HFFc6 (cell line): Measurements from ENCODE around the gene PAPPA2. TPM values are rescaled to one million over a fixed set of nuclear protein-coding genes. Genes with fewer than 3 reads are reported as not detected.

Experiments
- DNase-seq: peaks from one replicate; pipeline ENCODE4 v3.0.0-alpha.2; 2018
- H3K27ac Mint-ChIP-seq: 2 replicates; pipeline ENCODE4 v1.8.0; 2020; ENCODE audit warnings: mild to moderate bottlenecking, mixed read lengths
- H3K27me3 Mint-ChIP-seq: 2 replicates; pipeline ENCODE4 v1.8.0; 2021; ENCODE audit warnings: mild to moderate bottlenecking, moderate library complexity, mixed read lengths; ENCODE audit not compliant: insufficient read depth
- H3K36me3 Mint-ChIP-seq: 2 replicates; pipeline ENCODE4 v1.8.0; 2021; ENCODE audit warnings: low read depth, mixed read lengths
- H3K4me1 Mint-ChIP-seq: 2 replicates; pipeline ENCODE4 v1.8.0; 2020; ENCODE audit warnings: low read depth, mixed read lengths
- H3K4me3 Mint-ChIP-seq: 2 replicates; pipeline ENCODE4 v1.8.0; 2020; ENCODE audit warnings: mild to moderate bottlenecking, moderate library complexity, mixed read lengths
- H3K9me3 Mint-ChIP-seq: 2 replicates; pipeline ENCODE4 v1.8.0; 2020; ENCODE audit warnings: mild to moderate bottlenecking, mixed read lengths
- total RNA-seq, 6 experiments: library from RNA; stranded (reverse); fragmentation: NEBNext Ultra II Directional; extraction: Animal tissue kit (Norgen Biotek cat#: 25700); gene quantifications; 2 replicates in 1 of 6; 3 replicates in 5 of 6; pipeline ENCODE4 v1.2.3, GENCODE V29; 2021
- TF ChIP-seq, protein P1 (sequence below): fragments of 200-600 bp; sonication (generic); IDR thresholded peaks from 2 replicates; pipeline ENCODE4 v1.5.0; 2021; ENCODE audit warnings: antibody characterized with exemption, mild to moderate bottlenecking

Gene PAPPA2
- total RNA-seq, 6 experiments from 2014 or later: 0.16 to 1.1 (median 0.42) TPM

DNA sequence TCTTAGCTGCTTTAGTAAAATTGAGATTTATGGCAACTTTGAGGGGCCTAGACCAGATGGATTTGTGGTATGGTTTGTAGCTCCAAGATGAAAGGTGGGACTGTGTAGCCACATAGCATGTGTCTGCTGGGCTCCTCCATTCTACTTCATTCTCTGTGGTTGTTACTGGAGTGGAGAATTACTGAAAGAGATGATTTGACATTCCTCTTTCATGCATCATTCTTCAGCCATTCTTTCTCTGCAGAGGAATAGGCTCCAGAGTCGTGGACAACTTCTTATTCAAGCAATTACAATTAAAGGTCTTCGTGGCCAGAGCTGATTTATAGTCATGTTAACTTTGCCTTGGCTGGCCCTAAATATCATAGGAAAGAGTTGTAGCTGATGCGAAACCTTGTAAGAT is 328.9 kb downstream of the PAPPA2 start:
- TF ChIP-seq, protein P1, sequence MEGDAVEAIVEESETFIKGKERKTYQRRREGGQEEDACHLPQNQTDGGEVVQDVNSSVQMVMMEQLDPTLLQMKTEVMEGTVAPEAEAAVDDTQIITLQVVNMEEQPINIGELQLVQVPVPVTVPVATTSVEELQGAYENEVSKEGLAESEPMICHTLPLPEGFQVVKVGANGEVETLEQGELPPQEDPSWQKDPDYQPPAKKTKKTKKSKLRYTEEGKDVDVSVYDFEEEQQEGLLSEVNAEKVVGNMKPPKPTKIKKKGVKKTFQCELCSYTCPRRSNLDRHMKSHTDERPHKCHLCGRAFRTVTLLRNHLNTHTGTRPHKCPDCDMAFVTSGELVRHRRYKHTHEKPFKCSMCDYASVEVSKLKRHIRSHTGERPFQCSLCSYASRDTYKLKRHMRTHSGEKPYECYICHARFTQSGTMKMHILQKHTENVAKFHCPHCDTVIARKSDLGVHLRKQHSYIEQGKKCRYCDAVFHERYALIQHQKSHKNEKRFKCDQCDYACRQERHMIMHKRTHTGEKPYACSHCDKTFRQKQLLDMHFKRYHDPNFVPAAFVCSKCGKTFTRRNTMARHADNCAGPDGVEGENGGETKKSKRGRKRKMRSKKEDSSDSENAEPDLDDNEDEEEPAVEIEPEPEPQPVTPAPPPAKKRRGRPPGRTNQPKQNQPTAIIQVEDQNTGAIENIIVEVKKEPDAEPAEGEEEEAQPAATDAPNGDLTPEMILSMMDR: no peak
- H3K4me3 Mint-ChIP-seq: no peak overlapping the region
- H3K36me3 Mint-ChIP-seq: no peaks in the 10 kb centered on the region; the same call in 1 of the 2 replicates
- no peaks in the 10 kb centered on the region; the same call in 1 of the 2 replicates for H3K27me3 Mint-ChIP-seq
- no peak overlapping the region for H3K27ac Mint-ChIP-seq
- DNase-seq: no peak
- no peaks in the 10 kb centered on the region for H3K4me1 Mint-ChIP-seq
- H3K9me3 Mint-ChIP-seq: peaks cover 46% of the 10 kb centered on the region

DNA sequence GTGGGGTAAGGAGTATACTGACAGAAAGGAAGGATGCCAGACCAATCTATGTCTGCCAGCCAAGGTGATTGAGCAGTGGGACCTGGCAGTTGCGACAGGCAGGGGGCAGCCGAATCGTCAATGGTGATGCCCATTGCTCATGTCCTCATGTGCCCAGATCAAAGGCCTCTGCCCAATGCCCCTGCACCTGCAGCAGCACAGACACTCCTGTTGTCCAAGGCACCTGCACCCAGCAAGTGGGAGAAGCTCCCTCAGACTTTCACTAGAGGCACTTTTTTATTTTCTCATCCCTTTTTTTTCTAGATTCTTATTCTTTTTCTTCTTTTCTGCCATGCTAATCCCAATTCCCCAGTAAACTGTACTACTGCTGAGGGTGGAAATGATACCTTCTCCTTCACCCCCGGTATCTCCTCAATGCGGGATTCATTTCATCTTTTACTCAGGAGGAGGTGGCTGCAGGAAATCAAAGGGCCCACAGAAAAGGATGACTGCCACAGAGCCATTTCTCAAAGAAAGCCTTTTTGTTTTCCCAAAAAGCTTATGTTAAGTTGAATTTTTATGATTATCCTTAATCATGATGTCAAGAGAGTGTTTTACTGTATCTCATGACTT is 332.0 kb downstream of the PAPPA2 start:
- no peak for DNase-seq
- Mint-ChIP-seq H3K27ac (no peak overlapping the region), H3K4me1 (no peaks in the 10 kb centered on the region), H3K9me3 (peaks cover 44% of the 10 kb centered on the region), H3K27me3 (no peaks in the 10 kb centered on the region; the same call in 1 of the 2 replicates), H3K36me3 (no peaks in the 10 kb centered on the region; the same call in 1 of the 2 replicates), H3K4me3 (no peak overlapping the region)
- TF ChIP-seq, protein P1: no peak

DNA sequence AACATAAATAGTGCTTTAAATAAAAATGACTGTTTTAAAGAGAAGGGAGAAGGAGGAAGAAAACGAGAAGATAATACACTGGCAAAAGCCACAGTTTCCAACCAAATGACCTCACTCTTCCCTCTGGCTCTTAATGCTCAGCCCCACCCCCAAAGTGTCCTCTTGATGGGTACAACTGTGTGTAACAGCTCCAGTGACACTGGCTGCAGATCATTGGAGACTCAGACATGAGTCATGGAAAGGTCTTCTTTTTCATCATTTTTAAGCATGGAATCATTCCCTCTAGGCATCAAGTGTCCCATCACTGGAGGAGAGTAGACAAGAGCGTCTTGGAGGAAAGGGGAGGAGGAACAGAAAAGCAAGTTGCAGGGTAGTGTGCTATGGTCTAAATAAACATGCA is 333.0 kb downstream of the PAPPA2 start:
- H3K27me3 Mint-ChIP-seq: no peaks in the 10 kb centered on the region; the same call in 1 of the 2 replicates
- H3K4me1 Mint-ChIP-seq: no peaks in the 10 kb centered on the region
- TF ChIP-seq, protein P1: no peak
- no peak overlapping the region for H3K4me3 Mint-ChIP-seq
- no peak overlapping the region for H3K27ac Mint-ChIP-seq
- no peak for DNase-seq
- peaks cover 39% of the 10 kb centered on the region for H3K9me3 Mint-ChIP-seq
- H3K36me3 Mint-ChIP-seq: no peaks in the 10 kb centered on the region; the same call in 1 of the 2 replicates

DNA sequence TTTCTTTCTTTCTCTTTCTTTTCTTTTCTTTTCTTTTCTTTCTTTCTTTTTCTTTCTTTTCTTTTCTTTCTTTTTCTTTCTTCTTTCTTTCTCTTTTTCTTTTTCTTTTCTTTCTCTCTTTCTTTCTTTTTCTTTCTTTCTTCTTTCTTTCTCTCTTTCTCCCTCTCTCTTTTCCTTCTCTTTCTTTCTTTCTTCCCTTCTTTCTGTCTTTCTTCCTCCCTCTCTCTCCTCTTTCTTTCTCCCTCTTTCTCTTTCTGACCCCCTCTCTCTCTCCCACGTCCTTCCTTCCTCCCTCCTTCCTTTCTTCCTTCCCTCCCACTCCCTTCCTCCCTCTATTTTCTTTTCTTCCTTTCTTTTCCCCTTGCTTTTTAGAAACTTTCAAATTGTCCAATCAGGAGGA is 333.6 kb downstream of the PAPPA2 start:
- Mint-ChIP-seq H3K36me3 (no peaks in the 10 kb centered on the region; the same call in 1 of the 2 replicates), H3K9me3 (peaks cover 45% of the 10 kb centered on the region), H3K4me3 (no peak overlapping the region), H3K27me3 (no peaks in the 10 kb centered on the region; the same call in 1 of the 2 replicates), H3K27ac (no peak overlapping the region), H3K4me1 (no peaks in the 10 kb centered on the region)
- TF ChIP-seq, protein P1: no peak
- DNase-seq: no peak

DNA sequence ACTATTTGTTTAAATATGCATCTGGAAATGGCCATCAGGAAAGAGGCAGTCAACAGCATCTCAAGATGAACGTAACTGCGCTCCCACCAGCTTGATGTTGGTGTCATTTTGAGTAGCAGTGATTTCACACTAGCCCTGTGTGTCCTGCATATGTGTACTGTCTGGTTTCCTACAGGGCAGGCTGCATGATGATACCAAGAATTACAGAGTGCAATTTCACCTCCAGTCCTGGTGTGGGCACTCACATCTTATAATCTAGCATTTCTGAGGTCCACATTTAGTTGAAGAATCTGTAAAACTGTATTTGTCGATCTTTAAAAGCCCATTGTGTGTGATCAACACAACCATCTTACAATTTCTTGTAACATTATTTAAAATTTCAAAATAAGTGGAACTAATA is 336.4 kb downstream of the PAPPA2 start:
- DNase-seq: no peak
- no peak overlapping the region for H3K27ac Mint-ChIP-seq
- peaks cover 42% of the 10 kb centered on the region for H3K9me3 Mint-ChIP-seq
- TF ChIP-seq, protein P1: no peak
- no peaks in the 10 kb centered on the region; the same call in 1 of the 2 replicates for H3K36me3 Mint-ChIP-seq
- H3K4me1 Mint-ChIP-seq: no peaks in the 10 kb centered on the region
- no peak overlapping the region for H3K4me3 Mint-ChIP-seq
- no peaks in the 10 kb centered on the region; the same call in 1 of the 2 replicates for H3K27me3 Mint-ChIP-seq
